ENCODE results near the gene DNAJB5.
"Not testable (repeated sequence)": the region's sequence is repeated elsewhere in the genome, so short reads cannot be mapped to it uniquely, and the experiment has no call there.

DNAJB5 gene

DNA sequence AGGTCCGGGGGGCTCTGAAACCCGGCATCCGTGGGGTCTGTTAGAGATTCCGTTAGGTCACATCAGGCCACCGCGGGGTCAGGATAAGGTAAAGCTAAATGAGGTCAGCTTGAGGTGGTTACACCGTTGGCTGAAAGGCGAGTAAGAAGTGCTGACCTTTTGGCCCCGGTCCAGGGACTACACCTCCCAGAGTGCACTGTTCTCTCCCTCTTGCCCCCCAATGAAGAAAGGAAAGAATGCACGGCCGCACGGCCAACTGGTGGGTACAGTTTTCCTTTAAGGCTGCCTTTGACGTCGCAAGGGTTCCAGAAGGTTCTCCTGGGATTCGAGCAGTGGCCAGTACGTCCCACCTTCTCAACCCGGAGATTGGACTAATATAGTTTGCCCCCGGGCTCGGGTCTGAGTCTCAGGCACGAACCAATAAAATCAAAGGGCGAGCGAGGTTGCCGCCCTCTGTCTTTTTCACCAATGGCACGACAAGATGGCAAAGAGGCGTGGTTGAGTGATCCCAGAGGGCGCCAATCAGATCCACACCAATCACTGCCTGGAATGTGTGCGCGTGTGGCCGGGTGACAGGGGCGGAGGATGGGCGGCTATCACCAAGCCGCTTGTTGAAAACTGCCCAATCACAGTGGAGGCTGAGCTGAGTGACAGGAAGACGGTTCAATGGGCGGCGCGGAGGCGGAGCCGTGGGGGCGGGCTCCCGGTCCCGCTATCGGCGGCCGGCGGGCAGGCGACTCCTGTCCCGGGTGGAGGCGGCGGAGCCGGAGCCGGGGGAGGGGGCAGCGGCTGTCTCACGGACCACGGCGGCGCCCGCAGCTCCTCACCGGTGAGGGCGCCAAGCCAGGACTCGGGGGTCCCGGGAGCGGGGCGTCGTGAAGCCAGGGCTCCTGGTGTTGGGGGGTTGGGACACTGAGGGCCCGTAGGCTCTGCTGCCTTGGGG is at the start of gene DNAJB5:
DNAJB5 (plus strand) TSS at position 743 of the 943 bp plus-strand sequence. CDS start 886 bp downstream, outside the sequence.
- peak; percentile 77 for DNase-seq

DNA sequence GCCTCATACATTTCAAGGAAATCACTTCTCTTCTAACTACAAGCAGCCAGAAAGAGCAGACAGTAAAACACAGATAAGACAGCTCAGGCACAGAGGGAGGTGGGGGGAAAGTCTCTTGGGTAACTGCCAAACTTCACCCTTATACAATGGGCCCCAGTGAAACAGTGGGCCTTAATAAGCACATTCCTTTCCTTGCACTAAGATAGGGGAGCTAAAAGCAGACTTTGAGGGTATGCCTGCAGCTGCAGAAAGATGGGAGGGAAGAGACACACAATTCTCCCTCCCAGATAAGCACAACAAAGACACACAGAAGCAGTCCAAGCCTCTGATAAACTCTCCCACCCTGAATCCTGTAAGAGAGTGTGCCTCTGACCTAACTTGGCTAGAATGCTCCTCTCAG is 49.6 kb upstream of the DNAJB5 start:
- not testable (repeated sequence) for DNase-seq

DNA sequence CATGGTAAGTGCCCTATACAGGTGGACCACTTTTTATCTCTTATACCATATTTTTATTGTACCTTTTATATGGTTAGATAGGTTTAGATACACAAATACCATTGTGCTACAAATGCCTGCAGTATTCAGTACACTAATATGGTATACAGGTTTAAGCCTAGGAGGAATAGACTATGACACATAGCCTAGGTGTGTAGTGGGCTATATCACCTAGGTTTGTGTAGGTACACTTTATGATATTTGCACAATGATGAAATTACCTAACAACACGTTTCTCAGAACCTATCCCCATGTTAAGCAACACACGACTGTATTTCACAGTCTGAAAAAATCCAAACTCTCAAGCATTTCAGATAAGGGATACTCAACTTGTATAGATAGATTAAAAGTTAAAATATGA is 41.1 kb upstream of the DNAJB5 start:
- DNase-seq: no peak

DNA sequence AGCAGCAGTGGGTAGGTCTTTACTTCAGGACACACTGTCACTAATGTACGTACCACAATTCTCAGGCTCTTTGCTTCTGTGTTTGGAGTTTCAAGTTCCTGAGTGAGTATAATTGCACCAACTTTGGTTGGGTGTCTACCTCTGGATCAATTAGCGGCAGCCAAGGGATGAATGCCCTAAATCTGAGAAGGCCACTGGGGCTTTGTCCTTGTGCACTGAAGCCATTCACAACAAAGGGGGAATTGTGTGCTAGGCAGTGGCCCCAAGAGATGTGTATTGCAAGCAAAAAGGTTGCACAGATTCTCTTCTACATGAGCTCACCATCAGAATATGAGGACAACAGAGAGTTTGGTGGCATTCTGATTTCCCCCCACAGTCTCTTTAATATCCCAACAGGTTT is 35.3 kb upstream of the DNAJB5 start:
- DNase-seq: no peak

- DNase-seq: not testable (repeated sequence)
Observed at GRCh38 chr9:34956066-34956465, 33.5 kb upstream of the DNAJB5 start.

GRCh38 chr9:34956648-34957047 is 32.9 kb upstream of the DNAJB5 start:
- DNase-seq: no peak

- no peak for DNase-seq
Observed at GRCh38 chr9:34957492-34958410, 31.8 kb upstream of the DNAJB5 start, which contains the start of gene PHF24. Gene PHF24 (plus strand): TSS chr9:34958285. CDS start chr9:34971299, 13,014 bp downstream.

DNA sequence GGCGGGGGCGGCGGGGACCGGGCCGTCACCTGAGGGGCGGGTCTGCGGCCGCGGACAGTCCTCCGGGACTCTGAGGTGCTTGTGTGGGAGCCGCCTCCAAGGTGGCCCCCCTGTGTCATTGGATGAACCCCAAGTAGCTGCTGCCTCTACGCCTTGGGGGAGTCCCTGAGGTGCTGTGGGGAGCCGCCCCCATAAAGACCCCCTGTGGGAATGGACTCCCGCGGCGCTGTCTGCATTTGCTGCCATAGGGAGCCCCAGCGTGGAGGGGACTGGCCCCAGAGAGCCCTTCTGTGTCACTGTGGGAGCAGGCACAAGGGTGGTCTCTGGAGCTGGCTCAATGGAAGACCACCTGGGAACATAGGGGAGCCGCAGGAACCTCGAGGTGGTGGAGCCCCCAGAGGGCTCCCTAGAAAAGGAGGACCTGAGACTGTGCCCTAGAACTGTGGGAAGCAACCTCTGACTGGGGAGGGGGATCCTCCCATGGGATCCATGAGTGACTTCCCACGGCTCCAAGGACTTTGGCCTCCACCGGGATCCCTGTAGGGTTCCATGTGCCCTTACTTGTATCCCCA is 31.0 kb upstream of the DNAJB5 start:
- no peak for DNase-seq

DNA sequence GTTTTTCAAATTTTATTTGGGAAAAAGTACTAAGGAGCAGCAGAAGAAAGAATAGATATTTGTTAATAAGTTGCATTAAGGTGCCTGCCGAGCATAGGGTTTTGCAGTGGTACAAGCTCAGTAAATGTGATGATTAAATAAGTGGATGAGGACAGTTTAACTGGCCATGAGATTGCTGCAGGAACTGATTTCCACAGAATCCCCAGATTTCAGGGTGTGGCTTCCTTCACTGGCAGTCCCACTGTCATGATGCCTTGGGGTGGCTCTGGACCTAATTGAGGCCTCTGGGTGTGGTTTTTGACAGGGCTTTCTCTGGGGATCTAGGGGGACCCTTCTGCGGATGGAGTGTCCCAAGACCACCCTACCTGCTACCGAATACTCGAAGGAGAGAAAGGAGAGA is 30.1 kb upstream of the DNAJB5 start:
- DNase-seq: no peak

DNA sequence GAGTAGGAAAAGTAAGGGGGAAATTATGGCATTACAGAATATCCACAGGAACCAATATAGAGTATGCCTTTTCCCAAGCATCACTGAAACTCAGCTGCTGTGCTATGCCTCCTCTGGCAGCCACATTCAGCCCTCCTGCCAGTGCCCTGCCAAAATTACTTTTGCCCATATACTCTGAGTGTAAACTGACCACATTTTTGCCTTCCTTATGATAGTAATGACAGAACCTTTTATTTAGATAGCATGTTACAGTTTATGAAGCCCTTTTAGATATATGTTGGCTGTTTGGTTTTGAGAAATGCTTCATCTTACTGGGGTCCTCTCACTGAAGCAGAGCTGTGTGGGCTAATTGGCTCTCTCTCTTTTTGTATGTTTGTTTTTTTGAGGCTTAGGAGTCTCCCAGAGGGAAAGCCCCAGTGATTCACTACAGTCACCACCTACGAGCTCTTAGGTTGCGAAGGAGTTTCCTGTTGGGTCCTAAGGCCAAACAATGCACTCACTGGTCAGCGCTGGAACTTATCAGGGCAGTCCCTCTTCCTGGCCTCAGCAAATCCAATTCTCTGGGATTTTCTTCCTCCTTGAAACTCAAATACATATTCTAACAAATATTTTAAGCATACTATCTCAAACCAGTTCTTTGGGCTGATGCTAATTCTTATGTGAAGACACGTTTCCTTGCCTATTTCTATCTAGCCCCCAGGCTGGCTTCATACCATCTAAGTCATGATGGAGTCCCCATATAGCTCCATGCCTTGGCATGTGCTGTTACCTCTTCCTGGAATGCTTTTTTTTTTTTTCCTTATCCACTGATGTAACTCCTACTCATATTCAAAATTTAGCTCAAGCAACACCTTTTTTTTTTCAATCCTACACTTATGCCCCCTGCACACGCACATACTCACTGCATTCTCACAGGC is 27.7 kb upstream of the DNAJB5 start:
- no peak for DNase-seq

DNA sequence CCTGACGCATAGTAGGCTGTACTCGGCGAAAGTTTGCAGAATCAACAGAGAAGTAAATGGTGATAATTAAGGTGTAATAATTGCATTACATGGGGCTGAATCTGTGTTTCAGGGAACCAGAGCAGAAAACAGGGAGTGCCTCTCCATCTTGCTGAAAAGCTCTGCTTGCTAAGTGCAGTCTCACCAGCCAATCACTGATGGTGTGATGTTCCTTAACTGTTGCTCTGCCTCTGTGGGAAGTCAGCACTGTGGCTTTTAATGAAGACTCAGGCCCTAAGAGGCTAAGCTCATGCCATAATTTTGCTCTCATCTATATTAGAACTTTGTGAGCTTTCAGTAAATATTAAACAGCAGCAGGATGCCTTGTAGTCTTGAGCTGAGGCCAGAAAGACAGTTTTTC is 27.0 kb upstream of the DNAJB5 start:
- DNase-seq: no peak

DNA sequence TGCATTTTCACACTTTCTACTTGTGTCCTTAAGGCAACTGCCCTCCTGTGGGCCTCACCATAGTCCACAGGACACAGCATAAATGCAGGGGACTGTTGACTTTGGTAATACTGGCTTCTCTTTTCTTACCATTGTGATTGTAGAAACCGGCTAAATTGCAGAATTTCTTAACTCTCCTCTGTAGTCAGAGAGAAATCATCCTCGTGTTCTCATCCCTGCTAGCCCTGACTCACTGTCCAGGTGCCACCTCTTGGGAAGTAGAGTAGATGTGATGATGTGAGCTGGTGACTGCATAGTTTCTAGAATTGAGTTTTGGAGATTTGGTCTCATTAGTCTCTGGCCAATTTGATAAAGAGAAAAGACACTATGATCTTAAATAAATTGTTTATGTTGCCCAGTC is 26.0 kb upstream of the DNAJB5 start:
- DNase-seq: no peak

- no peak for DNase-seq
Observed at GRCh38 chr9:34964458-34964857, 25.1 kb upstream of the DNAJB5 start.

GRCh38 chr9:34971146-34971811 is 18.3 kb upstream of the DNAJB5 start:
- DNase-seq: no peak

DNA sequence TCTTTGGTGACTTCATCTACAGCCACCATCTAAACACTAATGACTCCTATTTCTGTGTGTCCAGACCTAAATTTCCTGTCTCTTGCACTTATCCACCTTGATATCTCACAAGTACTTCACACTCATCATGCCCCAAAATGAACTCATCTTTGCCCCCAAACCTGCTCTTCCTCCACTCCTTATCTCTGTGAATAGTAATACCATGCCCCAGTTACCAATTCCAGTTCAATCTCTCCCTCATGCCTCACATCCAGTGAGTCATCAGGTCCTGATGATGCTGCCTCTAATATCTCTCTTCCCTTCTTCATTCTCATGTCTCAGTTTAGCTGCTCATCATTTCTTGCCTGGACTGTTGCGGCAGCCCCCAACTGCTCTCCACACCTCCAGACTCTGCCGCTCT is 14.9 kb upstream of the DNAJB5 start:
- no peak for DNase-seq

GRCh38 chr9:34976441-34976840 is 13.1 kb upstream of the DNAJB5 start:
- no peak for DNase-seq

- no peak for DNase-seq
Observed at GRCh38 chr9:34976992-34977391, 12.6 kb upstream of the DNAJB5 start.

GRCh38 chr9:34980181-34980761 is 9.3 kb upstream of the DNAJB5 start:
- DNase-seq: no peak

- DNase-seq: no peak
Observed at GRCh38 chr9:34982361-34982760, 7.2 kb upstream of the DNAJB5 start.

DNA sequence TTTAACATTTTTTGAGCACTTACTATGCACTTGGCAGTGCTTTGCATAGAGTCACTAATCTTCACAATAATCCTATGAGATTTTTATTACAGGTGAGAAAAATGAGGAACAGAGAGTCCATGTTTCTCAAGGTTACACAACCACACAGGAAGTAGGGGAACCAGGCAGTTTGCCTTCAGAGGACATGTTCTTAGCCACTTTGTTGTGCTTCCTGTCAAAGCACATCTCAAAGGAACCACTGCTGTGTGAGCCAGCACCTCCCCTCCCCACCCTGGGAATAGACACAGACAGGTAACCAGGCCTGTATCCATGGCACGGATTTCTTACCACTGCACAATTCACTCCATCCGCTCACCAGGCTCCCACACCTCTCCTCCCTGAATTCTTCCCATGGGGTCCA is 6.3 kb upstream of the DNAJB5 start:
- DNase-seq: no peak

GRCh38 chr9:34984049-34984448 is 5.5 kb upstream of the DNAJB5 start:
- DNase-seq: no peak

All from GOT3 (cell line).